HG02610 (cell line): ENCODE results near the gene COL21A1.
"Not testable (repeated sequence)": the region's sequence is repeated elsewhere in the genome, so short reads cannot be mapped to it uniquely, and the experiment has no call there.

Experiments used
- ATAC-seq: cut with Tn5 transposase; IDR thresholded peaks from one replicate; pipeline ENCODE4 v1.9.1; 2021; ENCODE audit warnings: mild to moderate bottlenecking, moderate library complexity; ENCODE audit not compliant: unreplicated experiment

Gene COL21A1

DNA sequence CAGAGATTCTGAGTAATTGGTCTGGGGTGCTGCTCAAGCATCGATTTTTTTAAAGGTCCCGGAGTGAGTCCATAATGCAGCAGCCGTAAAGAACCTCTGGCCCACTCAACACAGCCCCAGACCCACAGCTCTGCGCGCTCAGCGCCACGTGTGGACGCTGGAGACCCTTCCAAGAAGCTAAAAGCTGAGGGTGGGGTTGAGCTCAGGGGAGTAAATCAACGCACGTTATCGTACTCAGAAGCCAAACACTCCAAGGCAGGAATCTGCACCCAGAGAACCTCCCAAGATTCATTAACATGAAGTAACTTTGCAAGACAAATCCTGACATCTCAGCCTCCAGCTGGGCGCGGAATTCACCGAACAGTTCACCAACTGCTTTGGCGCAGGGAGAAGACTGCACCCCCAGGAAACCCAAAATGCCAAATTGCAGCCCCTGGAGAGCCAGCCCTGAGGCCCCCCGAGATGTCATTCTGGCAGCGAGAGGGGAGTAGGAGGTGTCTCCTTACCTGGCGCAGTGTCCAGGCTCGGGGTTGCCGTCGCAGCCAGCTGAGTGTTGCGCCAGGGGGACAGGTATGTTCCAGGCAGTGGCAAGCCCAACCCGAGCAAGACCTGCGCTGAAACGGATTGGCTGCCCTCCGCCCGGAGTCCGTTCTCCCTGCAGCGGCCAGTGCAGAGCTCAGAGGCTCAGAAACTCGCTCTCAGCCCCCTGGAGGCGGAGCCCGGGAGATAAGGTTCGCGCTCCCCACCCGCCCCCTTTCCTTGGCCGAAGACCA is at the start of gene COL21A1:
TSS of gene COL21A1 (minus strand) at position 700 of the 773 bp plus-strand sequence. CDS start 64,962 bp downstream, outside the sequence.
- ATAC-seq: no peak

DNA sequence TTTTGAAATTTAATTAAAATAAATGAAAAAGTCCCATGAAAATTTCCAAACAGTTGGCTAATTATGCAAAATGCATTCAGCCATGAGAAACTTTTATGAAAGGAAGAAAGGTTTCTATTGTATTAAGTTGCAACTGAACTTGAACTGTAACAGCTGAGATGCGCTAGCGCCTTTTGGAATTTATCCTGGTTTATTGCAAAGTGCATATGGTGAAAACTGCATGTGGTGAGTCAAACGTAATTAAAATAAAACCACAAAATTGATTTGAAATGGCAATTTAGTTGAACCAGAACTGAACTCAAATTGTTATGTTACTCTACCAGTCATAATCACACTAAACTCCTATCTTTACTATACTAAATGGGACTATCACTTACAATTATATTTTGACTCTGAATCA is 46.4 kb upstream of the COL21A1 start:
- ATAC-seq: no peak

DNA sequence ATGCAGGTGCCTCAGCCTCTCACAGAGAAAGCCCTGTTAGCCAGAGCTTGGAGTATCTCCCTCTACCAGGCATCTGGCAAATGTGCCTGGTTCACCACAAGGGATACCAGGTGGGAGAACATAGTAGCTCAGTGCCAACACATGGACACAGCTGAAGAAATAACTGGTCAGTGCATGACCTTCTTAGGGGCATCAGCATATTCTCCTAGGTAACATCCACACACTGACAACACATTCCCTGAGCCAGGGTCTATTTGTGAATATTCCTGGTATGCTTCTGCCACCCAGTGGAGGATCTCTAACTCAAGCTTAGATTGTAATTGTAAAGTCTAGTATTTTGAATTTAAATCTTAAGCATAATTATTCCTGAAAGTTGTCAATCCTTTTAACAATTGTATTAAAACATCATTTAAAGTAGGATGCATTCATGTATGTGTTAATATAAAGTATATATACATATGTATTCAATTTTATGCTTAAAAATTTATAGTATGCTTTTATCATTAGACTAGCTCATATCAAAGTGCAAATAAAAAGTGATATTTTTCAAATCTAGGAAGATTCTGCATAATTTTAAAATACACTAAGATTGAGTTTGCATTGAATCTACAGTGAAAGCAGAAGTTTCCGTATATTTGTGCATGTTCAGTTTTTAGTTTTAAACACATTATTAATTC is 45.3 kb upstream of the COL21A1 start:
- no peak for ATAC-seq

DNA sequence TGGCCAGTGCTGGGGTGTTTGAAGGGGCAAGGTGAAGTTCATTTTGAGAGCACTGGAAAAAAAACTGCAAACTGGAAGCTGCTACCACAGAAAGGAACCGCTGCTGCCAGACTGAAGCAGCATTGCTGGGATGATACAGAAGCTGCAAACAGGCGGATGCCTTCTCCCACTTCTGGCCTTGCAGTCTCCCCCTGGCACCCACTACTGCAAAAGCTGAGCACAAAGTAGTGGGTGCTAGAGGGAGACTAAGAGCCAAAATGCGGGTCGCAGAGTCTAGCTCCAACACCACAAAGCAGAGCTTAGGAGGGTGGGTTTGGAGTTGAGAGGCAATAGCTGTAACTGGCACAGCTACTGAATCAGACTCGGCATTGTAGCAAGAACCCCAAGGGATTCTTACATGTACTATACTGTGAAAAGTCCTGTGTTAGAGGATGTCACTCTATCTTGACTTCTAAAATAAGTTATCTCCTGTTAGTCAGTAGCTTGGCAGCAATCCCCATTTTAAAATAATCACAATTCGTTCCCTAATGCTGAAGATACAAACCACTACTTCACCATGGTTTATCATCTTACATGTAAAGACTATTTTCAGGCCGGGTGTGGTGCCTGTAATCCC is 44.0 kb upstream of the COL21A1 start:
- no peak for ATAC-seq

DNA sequence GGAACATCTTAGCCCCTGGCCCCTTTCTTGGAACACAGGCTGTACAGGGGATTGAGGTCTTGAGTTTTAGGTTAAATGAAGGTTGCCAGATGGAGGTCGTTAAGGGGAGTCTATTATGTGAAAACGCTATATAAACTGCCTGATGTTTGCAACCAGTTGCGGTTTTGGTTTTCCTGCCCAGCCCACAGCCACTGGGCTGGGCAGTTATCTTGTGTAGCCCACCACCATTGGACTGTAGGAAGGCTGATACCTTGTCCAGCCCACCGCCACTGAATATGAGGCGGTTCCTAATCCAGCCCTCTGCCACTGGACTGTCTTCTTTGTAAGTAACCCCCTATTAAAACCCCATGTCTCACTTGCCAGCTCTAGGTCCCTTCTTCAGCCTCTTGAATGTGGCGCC is 42.3 kb upstream of the COL21A1 start:
- no peak for ATAC-seq

DNA sequence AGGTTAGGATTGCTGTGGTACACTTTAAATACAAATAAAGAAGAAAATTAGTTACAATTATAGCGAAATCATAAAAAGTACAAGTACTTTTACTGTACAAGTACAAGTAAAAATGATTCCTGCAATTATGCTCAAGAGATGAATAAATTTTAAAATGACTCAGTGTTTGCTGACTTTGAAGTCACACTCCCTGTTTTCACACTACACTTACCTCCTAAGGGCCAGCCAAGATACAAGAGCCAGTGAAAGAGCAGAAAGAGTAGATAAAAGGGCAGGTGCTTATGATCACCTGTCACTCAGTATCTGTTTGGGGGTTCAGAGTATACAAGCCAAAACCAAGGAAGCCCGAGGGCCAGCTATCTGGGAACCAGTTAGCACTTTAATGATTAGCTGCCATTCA is 41.0 kb upstream of the COL21A1 start:
- ATAC-seq: no peak

DNA sequence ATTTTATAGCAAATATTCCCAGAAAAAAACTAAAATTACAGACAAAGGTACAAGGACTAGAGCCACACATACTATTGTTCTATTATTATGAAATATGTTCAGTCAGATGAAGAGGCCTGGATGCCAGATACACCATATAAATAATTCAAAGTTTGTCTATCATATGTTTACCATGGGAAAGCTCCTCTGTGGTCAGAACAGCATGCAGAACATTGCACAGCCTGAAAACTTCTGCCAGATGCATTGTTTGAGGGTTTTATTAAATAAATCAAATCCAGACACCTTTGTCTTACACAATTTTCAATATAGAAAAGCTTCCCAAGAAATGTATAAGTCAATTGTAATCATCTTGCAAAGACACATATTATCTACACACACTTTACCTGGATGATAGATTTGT is 35.0 kb upstream of the COL21A1 start:
- ATAC-seq: no peak

DNA sequence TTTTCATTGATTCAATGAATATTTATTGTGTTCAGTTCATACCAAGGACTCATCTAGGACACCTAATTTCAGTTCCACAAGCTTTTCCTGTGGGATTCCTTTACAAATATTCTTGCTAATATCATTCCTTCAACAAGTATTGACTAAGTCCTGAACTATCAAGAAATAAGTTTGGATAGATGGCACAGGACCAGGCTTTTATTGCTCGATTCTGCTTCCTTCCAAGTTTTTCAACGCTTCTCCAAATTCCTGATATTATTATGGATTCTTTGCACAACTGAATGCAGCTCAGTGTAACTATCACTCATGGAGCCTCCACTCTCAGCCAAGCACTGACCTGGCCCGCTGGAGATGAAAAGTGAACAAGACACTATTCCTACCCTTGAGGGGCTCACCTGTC is 32.7 kb upstream of the COL21A1 start:
- ATAC-seq: no peak

DNA sequence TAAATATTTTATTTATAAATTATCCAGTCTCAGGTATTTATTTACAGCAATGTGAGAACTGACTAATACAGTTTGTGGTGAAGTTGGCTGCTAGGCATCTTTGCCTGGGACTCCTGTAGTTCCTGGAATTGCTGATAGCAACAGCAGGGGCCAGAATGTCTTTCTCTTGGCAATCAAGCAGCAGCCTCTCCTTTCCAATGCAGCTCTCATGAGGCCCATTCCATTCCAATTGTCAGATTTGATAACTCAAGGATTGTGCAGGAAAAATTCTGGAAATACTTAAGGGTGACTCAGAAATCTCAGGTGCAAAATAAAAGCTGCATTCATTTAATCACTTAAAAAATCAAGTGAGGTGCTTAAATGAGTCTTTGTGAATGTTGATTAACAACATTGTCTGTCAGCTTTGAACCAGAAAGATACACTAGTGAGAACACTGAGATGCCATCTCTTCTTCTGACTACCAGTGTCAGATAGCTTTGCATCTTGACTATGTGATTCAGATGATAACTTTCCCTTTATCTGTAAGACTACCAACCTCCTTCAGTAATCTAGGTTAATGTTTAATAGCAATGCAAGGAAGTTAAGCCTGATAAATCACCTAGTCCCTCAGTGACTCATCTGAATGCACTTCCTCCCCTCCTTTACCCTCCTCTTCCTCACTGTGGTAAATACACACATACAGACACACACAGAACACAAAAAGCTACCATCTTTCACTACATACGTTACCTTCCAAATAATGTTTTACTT is 32.1 kb upstream of the COL21A1 start:
- ATAC-seq: no peak

DNA sequence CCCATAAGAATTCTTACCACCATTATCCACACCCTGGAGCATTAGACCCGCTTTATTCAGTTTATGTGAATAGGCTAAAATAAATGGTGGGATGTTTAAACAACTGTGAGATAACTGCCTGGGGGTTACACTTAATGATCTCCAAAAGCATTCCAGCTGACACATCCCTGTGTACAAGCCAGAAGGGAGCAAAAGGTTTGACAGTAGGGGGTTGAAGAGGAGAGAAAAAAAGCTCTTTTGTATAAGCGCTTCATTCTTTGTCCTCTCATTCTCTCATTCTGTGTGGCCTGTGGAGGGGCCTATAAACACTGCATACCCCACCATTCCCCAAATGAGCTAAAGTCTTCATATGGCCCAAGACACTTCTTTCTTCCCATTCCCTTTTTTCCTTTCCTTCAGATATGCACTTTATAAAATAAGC is 30.8 kb upstream of the COL21A1 start:
- no peak for ATAC-seq

DNA sequence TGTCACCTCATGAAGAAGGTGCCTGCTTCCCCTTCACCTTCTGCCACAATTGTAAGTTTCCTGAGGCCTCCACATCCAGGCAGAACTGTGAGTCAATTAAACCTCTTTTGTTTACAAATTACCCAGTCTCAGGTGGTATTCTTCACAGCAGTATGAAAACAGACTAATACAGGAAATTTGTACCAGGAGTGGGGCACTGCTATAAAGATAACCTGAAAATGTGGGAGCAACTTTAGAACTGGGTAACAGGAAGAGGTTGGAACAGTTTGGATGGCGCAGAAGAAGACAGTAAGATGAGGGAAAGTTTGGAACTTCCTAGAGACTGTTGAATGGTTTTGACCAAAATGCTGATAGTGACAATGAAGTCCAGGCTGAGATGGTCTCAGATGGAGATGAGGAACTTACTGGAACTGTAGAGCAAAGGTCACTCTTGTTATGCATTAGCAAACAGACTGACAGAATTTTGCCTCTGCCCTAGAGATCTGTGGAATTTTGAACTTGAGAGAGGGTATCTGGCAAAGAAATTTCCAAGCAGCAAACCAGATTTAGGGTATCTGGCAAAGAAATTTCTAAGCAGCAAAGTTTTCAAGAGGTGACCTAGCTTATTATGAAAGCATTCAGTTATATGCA is 23.5 kb upstream of the COL21A1 start:
- ATAC-seq: no peak

DNA sequence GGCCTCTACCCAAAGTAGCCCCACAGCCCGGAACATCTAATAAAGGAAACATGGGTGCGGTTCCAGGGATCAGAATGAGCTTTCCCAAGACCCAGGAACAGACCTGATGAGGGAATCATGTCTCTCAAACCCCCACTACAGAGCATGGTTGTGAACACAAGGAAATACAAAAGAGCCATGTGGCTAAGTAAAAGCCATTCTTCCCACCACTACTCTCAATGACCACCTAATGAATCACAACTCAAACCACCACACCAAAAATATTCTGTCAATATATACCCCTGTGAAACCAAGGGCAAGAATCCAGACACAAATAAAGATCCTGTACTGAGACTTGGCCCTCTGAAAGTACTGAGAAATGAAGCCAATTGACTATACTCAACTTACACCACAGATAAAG is 20.9 kb upstream of the COL21A1 start:
- ATAC-seq: no peak

DNA sequence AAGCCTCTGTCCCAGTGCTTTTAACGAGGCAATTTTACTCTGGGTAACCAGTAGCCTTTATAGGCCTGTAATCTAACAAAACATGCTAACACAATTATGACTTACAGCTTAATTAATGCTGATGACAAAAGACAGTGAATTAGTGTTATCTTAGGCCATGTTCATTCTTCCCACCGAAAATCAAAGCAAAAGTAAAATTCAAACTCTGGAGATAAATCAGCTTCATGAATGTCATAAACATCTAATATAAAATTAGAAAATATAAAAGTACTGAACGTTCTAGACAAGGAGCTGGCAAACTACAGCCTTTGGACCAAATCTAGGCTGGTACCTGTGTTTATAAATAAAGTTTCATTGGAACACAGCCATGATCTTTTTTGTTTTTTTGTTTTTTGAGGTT is 18.6 kb upstream of the COL21A1 start:
- no peak for ATAC-seq

DNA sequence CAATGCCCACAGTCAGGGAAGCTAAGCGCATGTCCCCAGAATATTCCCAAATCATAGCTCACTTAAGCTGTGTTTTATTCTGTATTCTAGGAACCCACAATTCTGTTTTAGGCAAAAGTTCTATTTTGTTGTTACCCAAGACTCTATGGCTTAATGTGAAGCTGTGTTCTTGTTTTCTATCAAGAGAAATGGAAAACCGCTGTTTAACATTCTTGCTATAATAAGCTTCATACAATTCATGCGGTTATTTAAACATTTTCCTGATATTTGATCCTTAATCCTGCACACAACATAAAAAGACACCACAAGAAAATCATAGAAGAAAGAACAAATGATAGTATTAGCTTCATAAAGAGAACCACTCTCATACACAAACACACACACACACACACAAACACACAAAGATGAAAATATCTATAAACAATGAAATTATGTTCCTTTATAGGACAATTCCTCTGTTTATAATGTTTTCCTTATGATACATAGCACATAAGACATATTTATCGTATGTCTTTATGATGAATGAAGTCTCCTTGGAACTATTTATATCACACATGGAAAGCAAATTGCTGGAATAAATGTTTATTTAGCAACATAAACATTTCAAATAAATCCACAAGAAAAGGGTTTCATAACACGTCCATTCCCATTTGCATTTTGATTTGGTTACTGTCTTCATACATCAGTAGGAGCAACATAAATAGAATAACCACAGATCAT is 16.4 kb upstream of the COL21A1 start:
- no peak for ATAC-seq

DNA sequence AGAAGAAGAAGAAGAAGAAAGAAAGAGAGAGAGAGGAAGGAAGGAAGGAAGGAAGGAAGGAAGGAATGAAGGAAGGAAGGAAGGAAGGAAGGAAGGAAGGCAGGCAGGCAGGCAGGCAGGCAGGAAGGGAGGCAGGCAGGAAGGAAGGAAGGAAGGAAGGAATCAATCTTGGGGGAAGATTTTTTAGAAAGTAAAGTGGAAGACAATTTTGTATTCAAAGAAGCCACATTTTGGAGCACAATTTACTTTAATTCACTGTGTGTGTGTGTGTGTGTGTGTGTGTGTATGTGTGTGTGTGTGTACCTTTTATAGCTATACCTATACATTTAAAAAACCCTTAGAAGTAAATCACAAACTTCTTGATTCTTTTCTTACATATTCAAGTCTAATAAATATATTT is 13.2 kb upstream of the COL21A1 start:
- ATAC-seq: not testable (repeated sequence)

DNA sequence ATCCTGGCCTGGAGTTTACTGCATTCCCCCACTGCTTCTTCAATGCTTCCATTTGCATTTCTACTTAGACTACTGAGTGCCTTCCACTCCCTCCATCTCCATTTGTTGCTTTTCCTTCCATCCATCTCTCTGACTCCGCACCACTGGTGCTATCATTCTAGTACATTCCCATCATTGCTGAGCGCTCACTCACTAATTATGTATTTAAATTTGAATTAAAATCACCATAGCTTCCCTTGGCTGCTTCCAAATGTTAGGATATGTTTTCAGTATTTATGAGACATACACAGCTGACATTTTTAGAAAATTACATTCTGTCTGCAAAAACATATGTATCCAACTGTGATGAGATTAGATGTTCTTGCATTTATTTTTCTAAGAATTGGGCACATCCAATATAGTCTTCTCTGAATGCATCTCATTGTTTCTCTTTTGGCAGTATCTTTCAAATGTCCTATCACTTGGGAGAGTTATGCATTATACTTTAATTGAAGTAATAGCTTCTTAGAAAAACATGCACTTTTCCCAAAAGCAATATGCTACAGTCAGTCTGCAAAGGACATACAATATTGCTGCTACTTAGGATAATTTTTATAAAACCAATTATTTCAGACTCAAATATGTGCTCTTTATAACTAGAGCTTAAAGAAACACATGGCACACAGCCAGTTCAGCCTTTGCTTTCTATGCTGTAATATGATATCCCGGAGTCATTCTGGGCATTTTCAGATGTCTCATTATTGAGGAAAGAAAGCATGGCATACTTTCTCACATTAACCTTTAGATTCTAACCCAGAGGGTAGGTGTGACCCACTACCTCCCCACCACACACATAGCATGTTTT is 12.1 kb upstream of the COL21A1 start:
- ATAC-seq: no peak

DNA sequence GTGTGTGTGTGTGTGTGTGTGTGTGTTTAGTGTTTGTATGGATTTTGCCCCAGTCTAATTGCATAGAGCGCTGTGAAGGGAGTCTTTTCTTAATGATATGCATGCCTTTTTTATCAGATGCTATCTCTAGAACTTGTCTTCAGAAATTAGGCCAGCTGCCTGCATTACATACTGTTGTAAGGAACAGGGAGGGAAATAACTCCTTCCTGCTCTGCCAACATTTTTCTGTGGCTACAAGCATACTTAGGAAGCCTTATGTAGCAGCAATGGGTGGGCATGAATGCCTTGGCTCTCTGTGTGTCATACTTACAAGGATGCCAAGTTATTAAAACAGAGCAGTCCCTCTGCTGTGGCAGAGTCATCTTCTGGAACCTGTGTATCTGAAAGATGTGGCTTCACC is 8.0 kb upstream of the COL21A1 start:
- no peak for ATAC-seq

DNA sequence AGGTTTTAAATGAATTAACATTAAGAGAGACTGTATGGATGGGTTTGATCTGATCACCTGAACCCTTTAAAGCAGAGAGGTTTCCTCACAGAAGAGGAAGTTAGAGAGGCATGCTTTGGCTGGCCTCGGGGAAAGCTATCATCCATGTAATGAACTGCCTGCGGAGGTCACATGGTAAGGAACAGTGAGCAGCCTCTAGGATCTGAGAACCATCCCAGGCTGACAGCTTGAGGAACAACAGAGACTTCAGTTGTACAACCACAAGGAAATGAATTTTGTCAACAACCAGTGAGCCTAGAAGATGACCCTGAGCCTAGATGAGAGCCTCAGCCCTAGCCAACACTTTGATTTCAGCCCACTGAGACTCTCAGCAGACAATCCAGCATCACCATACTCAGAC is 2.9 kb upstream of the COL21A1 start:
- no peak for ATAC-seq

DNA sequence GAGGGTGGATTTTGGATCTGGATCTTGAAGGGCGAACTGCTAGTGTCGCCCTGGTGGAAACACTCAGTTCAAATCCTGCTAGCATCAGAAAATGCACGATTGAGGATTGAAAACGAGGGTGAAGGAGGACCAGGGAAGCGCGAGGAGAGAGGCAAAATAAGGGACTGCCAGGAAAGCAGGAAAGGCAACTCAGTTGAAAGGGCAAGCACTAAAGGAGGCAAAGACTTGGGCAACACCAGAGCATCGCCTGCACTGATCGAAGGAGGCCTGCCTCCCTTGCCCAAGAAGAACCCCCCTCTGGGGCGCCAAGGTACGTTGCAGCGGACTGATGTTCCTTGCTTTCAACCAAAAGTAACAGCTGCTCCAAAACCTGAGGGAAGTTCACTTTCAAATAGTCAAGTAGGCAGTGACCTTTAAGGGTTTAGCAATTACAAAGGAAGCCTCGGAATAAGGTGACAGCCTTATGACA is 308 bp upstream of the COL21A1 start:
- ATAC-seq: no peak
